Measurements from ENCODE around the gene RABEP2.

DNA sequence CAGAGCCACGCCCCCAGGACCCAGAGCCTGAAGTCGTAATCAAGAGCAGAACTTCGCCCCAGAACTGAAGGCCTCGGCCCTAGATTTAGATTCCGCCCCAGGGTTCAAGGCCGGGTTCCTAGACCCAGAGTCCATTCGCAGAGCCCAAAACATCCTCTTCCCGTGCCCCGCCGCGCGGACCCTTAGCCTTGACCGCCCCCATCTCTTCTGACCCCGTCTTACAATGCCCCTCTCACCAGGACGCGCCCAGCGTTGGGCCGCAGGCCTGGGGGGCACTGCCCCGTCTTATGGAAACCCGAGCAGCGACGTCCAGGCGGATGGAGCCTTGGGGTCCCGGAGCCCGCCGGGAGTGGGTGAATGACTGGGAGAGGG lies 11.7 kb upstream of the RABEP2 start:
- TF ChIP-seq, protein P1, sequence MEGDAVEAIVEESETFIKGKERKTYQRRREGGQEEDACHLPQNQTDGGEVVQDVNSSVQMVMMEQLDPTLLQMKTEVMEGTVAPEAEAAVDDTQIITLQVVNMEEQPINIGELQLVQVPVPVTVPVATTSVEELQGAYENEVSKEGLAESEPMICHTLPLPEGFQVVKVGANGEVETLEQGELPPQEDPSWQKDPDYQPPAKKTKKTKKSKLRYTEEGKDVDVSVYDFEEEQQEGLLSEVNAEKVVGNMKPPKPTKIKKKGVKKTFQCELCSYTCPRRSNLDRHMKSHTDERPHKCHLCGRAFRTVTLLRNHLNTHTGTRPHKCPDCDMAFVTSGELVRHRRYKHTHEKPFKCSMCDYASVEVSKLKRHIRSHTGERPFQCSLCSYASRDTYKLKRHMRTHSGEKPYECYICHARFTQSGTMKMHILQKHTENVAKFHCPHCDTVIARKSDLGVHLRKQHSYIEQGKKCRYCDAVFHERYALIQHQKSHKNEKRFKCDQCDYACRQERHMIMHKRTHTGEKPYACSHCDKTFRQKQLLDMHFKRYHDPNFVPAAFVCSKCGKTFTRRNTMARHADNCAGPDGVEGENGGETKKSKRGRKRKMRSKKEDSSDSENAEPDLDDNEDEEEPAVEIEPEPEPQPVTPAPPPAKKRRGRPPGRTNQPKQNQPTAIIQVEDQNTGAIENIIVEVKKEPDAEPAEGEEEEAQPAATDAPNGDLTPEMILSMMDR (conservative IDR thresholded peaks at IDR 0.05) = no peak
- no peak for TF ChIP-seq EZH2 (IDR thresholded peaks at IDR 0.05; ENCODE audit: low read depth)

Data from PC-9 (cell line).